Right atrium auricular region (tissue), 2 donors: ENCODE results near the gene IGSF9. TPM values are rescaled to one million over a fixed set of nuclear protein-coding genes. Genes with fewer than 3 reads are reported as not detected.

ENCODE experiments used
- DNase-seq: peaks from one replicate; pipeline ENCODE4 v3.0.0-alpha.2; 2019; ENCODE audit warnings: low spot score
- H3K27ac ChIP-seq, 2 donors: fragments of 200-600 bp; sonication (generic); 1 replicate in 1 of 2; 2 replicates in 1 of 2; pipeline ENCODE4 v1.5.1; 2016 to 2019
- H3K27me3 ChIP-seq, 2 donors: fragments of 200-600 bp; sonication (generic); one replicate each; pipeline versions ENCODE4 v1.5.1 to v1.6.0; 2017 to 2019
- H3K36me3 ChIP-seq: fragments of 200-600 bp; sonication (generic); one replicate; pipeline ENCODE4 v1.5.1; 2016
- H3K4me1 ChIP-seq, 2 donors: fragments of 200-600 bp; sonication (generic); one replicate each; pipeline versions ENCODE4 v1.5.1 to v1.6.0; 2017 to 2019
- H3K4me3 ChIP-seq, 2 donors: fragments of 200-600 bp; sonication (generic); 1 replicate in 1 of 2; 2 replicates in 1 of 2; pipeline ENCODE4 v1.5.1; 2017 to 2019; ENCODE audit warnings: mild to moderate bottlenecking in 1 of 2, moderate library complexity in 1 of 2
- H3K9me3 ChIP-seq, 2 donors: fragments of 200-600 bp; sonication (generic); one replicate each; pipeline ENCODE4 v1.5.1; 2019
- total RNA-seq, 2 donors: library from RNA; depleted of rRNA; stranded (reverse); fragments of >200 nt; gene quantifications; one replicate each; pipeline ENCODE4 v1.1.0, GENCODE V29; 2016
- TF ChIP-seq, protein P1 (sequence below), 2 donors: fragments of 200-600 bp; sonication (generic); IDR thresholded peaks; one replicate each; pipeline ENCODE4 v1.5.1; 2019; ENCODE audit warnings: antibody characterized with exemption in 2 of 2

The IGSF9 gene
- total RNA-seq, 2 donors from 2014 or later: 2.0 to 5.4 TPM

- peak overlapping the region in 1 of 2 donors; percentile 32 for H3K27ac ChIP-seq
Measured at GRCh38 chr1:159918352-159919200, 26.8 kb downstream of the IGSF9 start.

GRCh38 chr1:159917533-159918351 is 27.7 kb downstream of the IGSF9 start:
- TF ChIP-seq, protein P1, sequence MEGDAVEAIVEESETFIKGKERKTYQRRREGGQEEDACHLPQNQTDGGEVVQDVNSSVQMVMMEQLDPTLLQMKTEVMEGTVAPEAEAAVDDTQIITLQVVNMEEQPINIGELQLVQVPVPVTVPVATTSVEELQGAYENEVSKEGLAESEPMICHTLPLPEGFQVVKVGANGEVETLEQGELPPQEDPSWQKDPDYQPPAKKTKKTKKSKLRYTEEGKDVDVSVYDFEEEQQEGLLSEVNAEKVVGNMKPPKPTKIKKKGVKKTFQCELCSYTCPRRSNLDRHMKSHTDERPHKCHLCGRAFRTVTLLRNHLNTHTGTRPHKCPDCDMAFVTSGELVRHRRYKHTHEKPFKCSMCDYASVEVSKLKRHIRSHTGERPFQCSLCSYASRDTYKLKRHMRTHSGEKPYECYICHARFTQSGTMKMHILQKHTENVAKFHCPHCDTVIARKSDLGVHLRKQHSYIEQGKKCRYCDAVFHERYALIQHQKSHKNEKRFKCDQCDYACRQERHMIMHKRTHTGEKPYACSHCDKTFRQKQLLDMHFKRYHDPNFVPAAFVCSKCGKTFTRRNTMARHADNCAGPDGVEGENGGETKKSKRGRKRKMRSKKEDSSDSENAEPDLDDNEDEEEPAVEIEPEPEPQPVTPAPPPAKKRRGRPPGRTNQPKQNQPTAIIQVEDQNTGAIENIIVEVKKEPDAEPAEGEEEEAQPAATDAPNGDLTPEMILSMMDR (IDR thresholded peaks at IDR 0.05): no peak
- H3K4me3 ChIP-seq: no peak overlapping the region
- peaks cover 39% of the 10 kb centered on the region for H3K36me3 ChIP-seq
- H3K27ac ChIP-seq: peak overlapping the region; percentile 32 to 61
- no peaks in the 10 kb centered on the region for H3K27me3 ChIP-seq
- peaks cover 0 to 89% of the 10 kb centered on the region in 2 donors for H3K4me1 ChIP-seq
- DNase-seq: no peak
- no peaks in the 10 kb centered on the region for H3K9me3 ChIP-seq

More at GRCh38 chr1:159918352-159919200, 26.8 kb downstream of the IGSF9 start:
- Histone ChIP-seq H3K27me3 (no peaks in the 10 kb centered on the region), H3K4me1 (peaks cover 0 to 91% of the 10 kb centered on the region in 2 donors), H3K4me3 (no peak overlapping the region), H3K9me3 (no peaks in the 10 kb centered on the region), H3K36me3 (peaks cover 39% of the 10 kb centered on the region)
- TF ChIP-seq, protein P1 (IDR thresholded peaks at IDR 0.05): no peak
- DNase-seq: no peak

DNA sequence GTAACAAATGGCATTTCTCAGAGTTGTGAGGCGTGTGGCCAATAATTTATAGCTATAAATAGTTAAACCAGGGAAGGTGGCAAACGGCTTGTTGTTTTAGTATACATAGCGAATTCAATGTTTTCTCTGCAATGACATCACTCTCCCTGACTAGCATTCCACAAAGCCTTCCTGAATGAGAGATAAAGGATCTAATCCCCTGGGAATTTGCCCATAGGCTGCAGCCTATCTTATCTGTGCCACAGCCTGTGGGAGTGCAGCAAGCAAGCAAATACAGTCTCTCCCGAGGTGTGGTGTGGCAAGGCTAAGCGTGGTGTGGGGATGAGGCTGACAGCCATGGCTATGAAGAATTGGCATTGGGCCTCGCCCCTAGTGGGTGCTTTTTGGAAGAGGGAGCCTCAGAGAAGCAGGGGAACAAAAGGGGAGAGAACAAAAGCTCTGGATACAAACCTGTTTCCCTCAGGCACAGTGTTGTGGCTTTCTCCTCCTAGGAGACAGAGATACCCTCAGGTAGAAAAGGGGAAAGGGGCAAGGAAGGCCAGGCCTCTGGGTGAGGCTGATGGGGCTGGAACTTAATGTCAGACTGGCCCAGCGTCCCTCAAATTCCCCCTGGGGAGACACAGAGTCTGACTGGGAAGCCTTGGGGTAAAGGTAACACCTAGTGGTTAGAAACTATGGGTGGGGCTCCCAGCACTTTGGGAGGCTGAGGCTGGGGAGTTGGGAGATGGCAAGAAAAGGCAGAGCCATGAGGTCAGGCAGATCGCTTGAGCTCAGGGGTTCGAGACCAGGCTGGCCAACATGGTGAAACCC is 29.0 kb downstream of the IGSF9 start:
- Histone ChIP-seq H3K36me3 (peaks cover 39% of the 10 kb centered on the region), H3K27me3 (no peaks in the 10 kb centered on the region), H3K27ac (peak overlapping the region; percentile 61 to 76), H3K4me1 (peaks cover 0 to 85% of the 10 kb centered on the region in 2 donors), H3K4me3 (no peak overlapping the region), H3K9me3 (no peaks in the 10 kb centered on the region)
- DNase-seq: no peak
- TF ChIP-seq, protein P1 (IDR thresholded peaks at IDR 0.05): no peak

- no peak overlapping the region for H3K4me3 ChIP-seq
- peaks cover 0 to 85% of the 10 kb centered on the region in 2 donors for H3K4me1 ChIP-seq
- H3K9me3 ChIP-seq: no peaks in the 10 kb centered on the region
- peaks cover 39% of the 10 kb centered on the region for H3K36me3 ChIP-seq
- H3K27me3 ChIP-seq: no peaks in the 10 kb centered on the region
- TF ChIP-seq, protein P1 (IDR thresholded peaks at IDR 0.05): no peak
- DNase-seq: no peak
- H3K27ac ChIP-seq: peak overlapping the region; percentile 61 to 76
Measured at GRCh38 chr1:159915571-159916241, 29.7 kb downstream of the IGSF9 start.
